Panc1 (cell line): ENCODE measurements around the gene RHBDL3. TPM values are rescaled to one million over a fixed set of nuclear protein-coding genes. Genes with fewer than 3 reads are reported as not detected.
A peak's percentile ranks its signal among the peaks of the same experiment; 100 is the strongest.

ENCODE experiments used
- ATAC-seq: fragments of 200-7000 bp; cut with Tn5 transposase; 2 replicates; pipeline ENCODE4 v1.9.1; 2020; ENCODE audit warnings: mild to moderate bottlenecking, moderate library complexity
- BruUV-seq: library from RNA; stranded (reverse); fragments of 400-500 nt; replicated peaks from 2 replicates; lab custom pipeline; 2021; lab: Mats Ljungman, UMichigan
- CTCF ChIA-PET: fragments of 300-600 bp; sonication (Branson Sonifier 250); formaldehyde crosslinking; loops from one replicate; lab custom pipeline; 2022; ENCODE audit warnings: antibody characterized with exemption; lab: Charles Lee
- POLR2A ChIA-PET: fragments of 300-600 bp; sonication (Branson Sonifier 250); formaldehyde crosslinking; loops from one replicate; lab custom pipeline; 2022; ENCODE audit warnings: antibody characterized with exemption; lab: Charles Lee
- DNase-seq: peaks from one replicate; pipeline ENCODE4 v3.0.0-alpha.2; 2010; ENCODE audit warnings: low read depth, low spot score
- H3K27ac ChIP-seq: 2 replicates; pipeline ENCODE4 v1.5.1; 2011; ENCODE audit warnings: mild to moderate bottlenecking, low read length, inconsistent platforms
- H3K27me3 ChIP-seq: fragments of 200-500 bp; sonication (Bioruptor generic); 2 replicates; pipeline ENCODE4 v1.6.0; 2014; ENCODE audit warnings: low read length, inconsistent platforms; ENCODE audit not compliant: control insufficient read depth, insufficient read depth
- H3K36me3 ChIP-seq: fragments of 200-500 bp; sonication (Bioruptor generic); 2 replicates; pipeline ENCODE4 v1.5.1; 2014; ENCODE audit warnings: inconsistent platforms, mild to moderate bottlenecking, low read length, moderate library complexity; ENCODE audit not compliant: control insufficient read depth, insufficient read depth
- H3K4me1 ChIP-seq: 2 replicates; pipeline ENCODE4 v1.5.1; 2011; ENCODE audit warnings: inconsistent platforms, mild to moderate bottlenecking, low read length, moderate library complexity; ENCODE audit not compliant: control insufficient read depth, insufficient read depth
- H3K4me3 ChIP-seq, 2 experiments: 2 replicates each; pipeline ENCODE4 v1.5.1; 2011 to 2012; ENCODE audit warnings: low read depth in 2 of 2, low read length in 2 of 2, mild to moderate bottlenecking in 2 of 2, inconsistent platforms in 1 of 2, moderate library complexity in 1 of 2
- H3K9me3 ChIP-seq: fragments of 200-500 bp; sonication (Bioruptor generic); 2 replicates; pipeline ENCODE4 v1.5.1; 2014; ENCODE audit warnings: low read depth, mild to moderate bottlenecking, inconsistent platforms, low read length, moderate library complexity; ENCODE audit not compliant: control insufficient read depth, insufficient read depth
- POLR2AphosphoS5 ChIP-seq: IDR thresholded peaks from 2 replicates; pipeline ENCODE4 v1.6.1; 2012; ENCODE audit warnings: mild to moderate bottlenecking, low read depth, low read length, moderate library complexity
- SIN3A ChIP-seq: IDR thresholded peaks from 2 replicates; pipeline ENCODE4 v1.6.1; 2012; ENCODE audit warnings: low read depth, mild to moderate bottlenecking, low read length, moderate library complexity, borderline replicate concordance; ENCODE audit not compliant: insufficient read depth
- TCF7L2 ChIP-seq: IDR thresholded peaks from 2 replicates; pipeline ENCODE4 v1.6.1; 2011; ENCODE audit warnings: mild to moderate bottlenecking, low read depth, low read length, inconsistent platforms
- in situ Hi-C: cut with HindIII; loops from 2 replicates; pipeline ENCODE4 v1.10.0; 2016; ENCODE audit warnings: low sequenced_read_pairs, low pct_unique_long_range_greater_than_20kb
- intact Hi-C: fragments of 100-400 bp; cut with micrococcal nuclease; formaldehyde crosslinking; loops from one replicate; pipeline ENCODE4 v1.10.0; 2022; ENCODE audit not compliant: unreplicated experiment
- total RNA-seq: library from RNA; stranded (reverse); gene quantifications from one replicate; pipeline ENCODE4 v1.2.1, GENCODE V29; 2021; ENCODE audit not compliant: unreplicated experiment
- TF ChIP-seq, protein P1 (sequence below), 2 experiments: IDR thresholded peaks; 2 replicates each; pipeline ENCODE4 v1.6.1; 2011 to 2012; ENCODE audit warnings: low read depth in 2 of 2, control low read depth in 1 of 2, low read length in 1 of 2, mild to moderate bottlenecking in 1 of 2, moderate library complexity in 1 of 2; ENCODE audit not compliant: insufficient read depth in 1 of 2

Gene RHBDL3
- total RNA-seq, 1 experiment from 2014 or later: 3.2 TPM

DNA sequence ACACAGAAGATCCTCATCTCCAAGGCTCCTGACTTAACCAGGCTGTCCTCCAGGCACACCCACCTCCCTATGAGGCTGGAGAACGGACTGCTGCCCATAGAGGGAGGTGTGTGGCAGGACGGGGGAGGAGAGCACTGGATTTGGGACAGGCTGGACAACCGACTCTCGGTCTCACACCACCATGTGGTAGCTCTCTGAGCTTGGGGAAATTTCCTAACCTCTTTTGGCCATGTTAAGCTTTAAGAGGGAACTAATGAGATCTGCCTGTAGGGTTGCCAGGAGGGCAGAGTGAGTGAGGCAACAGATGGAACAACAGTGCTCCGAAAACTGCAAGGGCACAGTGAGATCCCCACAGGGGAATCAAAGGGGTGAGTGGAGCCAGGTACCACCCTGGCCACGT, 32.7 kb downstream of the RHBDL3 start:
- ChIA-PET CTCF (interaction anchor here (0.6 kb wide), 2 partner anchors 62 to 94 kb away, joined by 3 to 6 read pairs; no protein-coding TSS in a partner anchor), POLR2A (interaction anchor here (0.6 kb wide), 1 partner anchor 264 kb away, joined by 6 read pairs; no protein-coding TSS in a partner anchor)
- TF ChIP-seq SIN3A (no peak), TCF7L2 (no peak)
- TF ChIP-seq, protein P1, sequence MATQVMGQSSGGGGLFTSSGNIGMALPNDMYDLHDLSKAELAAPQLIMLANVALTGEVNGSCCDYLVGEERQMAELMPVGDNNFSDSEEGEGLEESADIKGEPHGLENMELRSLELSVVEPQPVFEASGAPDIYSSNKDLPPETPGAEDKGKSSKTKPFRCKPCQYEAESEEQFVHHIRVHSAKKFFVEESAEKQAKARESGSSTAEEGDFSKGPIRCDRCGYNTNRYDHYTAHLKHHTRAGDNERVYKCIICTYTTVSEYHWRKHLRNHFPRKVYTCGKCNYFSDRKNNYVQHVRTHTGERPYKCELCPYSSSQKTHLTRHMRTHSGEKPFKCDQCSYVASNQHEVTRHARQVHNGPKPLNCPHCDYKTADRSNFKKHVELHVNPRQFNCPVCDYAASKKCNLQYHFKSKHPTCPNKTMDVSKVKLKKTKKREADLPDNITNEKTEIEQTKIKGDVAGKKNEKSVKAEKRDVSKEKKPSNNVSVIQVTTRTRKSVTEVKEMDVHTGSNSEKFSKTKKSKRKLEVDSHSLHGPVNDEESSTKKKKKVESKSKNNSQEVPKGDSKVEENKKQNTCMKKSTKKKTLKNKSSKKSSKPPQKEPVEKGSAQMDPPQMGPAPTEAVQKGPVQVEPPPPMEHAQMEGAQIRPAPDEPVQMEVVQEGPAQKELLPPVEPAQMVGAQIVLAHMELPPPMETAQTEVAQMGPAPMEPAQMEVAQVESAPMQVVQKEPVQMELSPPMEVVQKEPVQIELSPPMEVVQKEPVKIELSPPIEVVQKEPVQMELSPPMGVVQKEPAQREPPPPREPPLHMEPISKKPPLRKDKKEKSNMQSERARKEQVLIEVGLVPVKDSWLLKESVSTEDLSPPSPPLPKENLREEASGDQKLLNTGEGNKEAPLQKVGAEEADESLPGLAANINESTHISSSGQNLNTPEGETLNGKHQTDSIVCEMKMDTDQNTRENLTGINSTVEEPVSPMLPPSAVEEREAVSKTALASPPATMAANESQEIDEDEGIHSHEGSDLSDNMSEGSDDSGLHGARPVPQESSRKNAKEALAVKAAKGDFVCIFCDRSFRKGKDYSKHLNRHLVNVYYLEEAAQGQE (IDR thresholded peaks at IDR 0.05; ENCODE audit: insufficient read depth in 1 of 2, low read depth in 2 of 2, low read length in 1 of 2): no peak
- no TSS peak for BruUV-seq
- DNase-seq (no peak), ATAC-seq (peak; percentile 76)
- peaks cover 13% of the 10 kb centered on the region for H3K4me1 ChIP-seq
- no peak overlapping the region for H3K27ac ChIP-seq
- no peak overlapping the region for H3K4me3 ChIP-seq
- no peaks in the 10 kb centered on the region for H3K9me3 ChIP-seq
- H3K36me3 ChIP-seq: no peaks in the 10 kb centered on the region
- intact Hi-C loops (no loop called here), in situ Hi-C loops (no loop called here)
- no peaks in the 10 kb centered on the region for H3K27me3 ChIP-seq

DNA sequence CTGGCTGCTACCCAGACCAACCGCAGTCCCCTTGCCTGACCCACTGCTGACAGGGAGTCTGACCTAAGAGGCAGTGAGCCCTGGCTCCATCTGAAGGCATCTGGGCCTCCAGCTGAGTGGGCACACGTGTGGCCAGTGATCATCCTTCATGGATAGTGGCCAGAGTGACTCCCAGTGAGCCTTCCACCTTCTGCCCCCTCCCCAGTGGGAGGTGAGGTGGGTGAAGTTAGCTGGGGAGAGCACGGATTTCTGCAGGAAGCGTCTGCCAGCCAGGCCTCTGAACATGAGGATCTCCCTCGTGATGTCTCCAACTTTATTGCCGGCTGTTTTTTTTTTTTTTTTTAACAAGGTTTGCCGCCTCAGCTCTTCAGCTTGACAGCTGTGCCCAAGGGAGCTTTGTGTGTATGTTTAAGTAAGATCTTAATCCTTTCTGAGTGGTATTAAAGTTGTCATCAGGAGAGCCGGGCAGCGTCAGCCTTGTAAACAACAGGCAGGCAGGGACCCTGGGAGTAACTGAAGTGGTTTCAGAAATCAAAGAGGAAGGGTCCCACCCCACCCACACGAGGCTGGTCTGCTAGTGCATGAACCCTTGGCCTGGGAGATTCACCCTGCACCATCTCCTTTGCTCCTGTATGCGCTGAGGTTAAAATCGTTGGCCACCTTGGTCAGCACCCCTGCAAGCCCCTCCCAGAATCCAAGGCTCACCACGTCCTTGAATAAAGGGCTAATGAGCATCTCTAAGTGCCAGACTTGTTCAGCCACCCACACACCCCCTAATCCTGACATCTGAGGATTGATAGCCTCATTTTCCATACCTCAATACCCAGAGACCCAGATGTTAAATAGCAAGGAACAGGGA, 33.3 kb downstream of the RHBDL3 start:
- intact Hi-C loops: no loop called here
- ChIA-PET CTCF (interaction anchor here (0.6 to 0.7 kb wide), 2 partner anchors 93 to 95 kb away, joined by 3 to 7 read pairs; no protein-coding TSS in a partner anchor), POLR2A (interaction anchor here (0.6 kb wide), 1 partner anchor 264 kb away, joined by 6 read pairs; no protein-coding TSS in a partner anchor)
- no peak overlapping the region for H3K4me3 ChIP-seq
- peak; percentile 44 for ATAC-seq
- no TSS peak for BruUV-seq
- H3K4me1 ChIP-seq: peaks cover 15% of the 10 kb centered on the region
- TF ChIP-seq POLR2AphosphoS5: no peak
- TF ChIP-seq, protein P1 (IDR thresholded peaks at IDR 0.05; ENCODE audit: insufficient read depth in 1 of 2, low read depth in 2 of 2, low read length in 1 of 2): 0 out of 4 replicates have a peak, but pooled peaks of 1 of the 2 experiments have one; percentile 32
- no peak for TF ChIP-seq TCF7L2
- H3K36me3 ChIP-seq: no peaks in the 10 kb centered on the region
- no peaks in the 10 kb centered on the region for H3K27me3 ChIP-seq
- no peak overlapping the region for H3K27ac ChIP-seq
- in situ Hi-C loops: no loop called here
- no peaks in the 10 kb centered on the region for H3K9me3 ChIP-seq
- DNase-seq: no peak
